HT-29 (cell line): Measurements from ENCODE around the gene SPAG17. TPM values are rescaled to one million over a fixed set of nuclear protein-coding genes. Genes with fewer than 3 reads are reported as not detected.

Source experiments
- DNase-seq: peaks from one replicate; pipeline ENCODE4 v3.0.0-alpha.2; 2015; ENCODE audit warnings: low spot score
- total RNA-seq: library from RNA; depleted of rRNA; stranded (reverse); fragments of >200 nt; shearing (Covaris generic); gene quantifications from 2 replicates; pipeline ENCODE4 v1.2.3, GENCODE V29; 2014; rRNA removed

The SPAG17 gene
- total RNA-seq: not detected in 2 replicates

GRCh38 chr1:118185084-118185832 lies at the start of gene SPAG17:
Gene SPAG17 (minus strand): TSS chr1:118185228. CDS start chr1:118185157, 71 bp downstream.
- DNase-seq: no peak

GRCh38 chr1:118225471-118225870 lies 40.4 kb upstream of the SPAG17 start:
- no peak for DNase-seq

- DNase-seq: peak; percentile 29
Observed at GRCh38 chr1:118223426-118223825, 38.4 kb upstream of the SPAG17 start.

GRCh38 chr1:118219438-118219837 lies 34.4 kb upstream of the SPAG17 start:
- DNase-seq: no peak

GRCh38 chr1:118217141-118217838 lies 32.3 kb upstream of the SPAG17 start:
- no peak for DNase-seq

- no peak for DNase-seq
Observed at GRCh38 chr1:118214866-118215265, 29.8 kb upstream of the SPAG17 start.

GRCh38 chr1:118210723-118211110 lies 25.7 kb upstream of the SPAG17 start:
- DNase-seq: no peak

GRCh38 chr1:118210051-118210722 lies 25.2 kb upstream of the SPAG17 start:
- DNase-seq: no peak

- no peak for DNase-seq
Observed at GRCh38 chr1:118209648-118210047, 24.6 kb upstream of the SPAG17 start.

- no peak for DNase-seq
Observed at GRCh38 chr1:118206966-118207365, 21.9 kb upstream of the SPAG17 start.

- no peak for DNase-seq
Observed at GRCh38 chr1:118204648-118205047, 19.6 kb upstream of the SPAG17 start.

- DNase-seq: no peak
Observed at GRCh38 chr1:118204105-118204504, 19.1 kb upstream of the SPAG17 start.

- no peak for DNase-seq
Observed at GRCh38 chr1:118202076-118202608, 17.1 kb upstream of the SPAG17 start.

GRCh38 chr1:118201524-118201923 lies 16.5 kb upstream of the SPAG17 start:
- no peak for DNase-seq

- DNase-seq: no peak
Observed at GRCh38 chr1:118200836-118201235, 15.8 kb upstream of the SPAG17 start.

- DNase-seq: no peak
Observed at GRCh38 chr1:118190561-118190960, 5.5 kb upstream of the SPAG17 start.

GRCh38 chr1:118189564-118189963 lies 4.5 kb upstream of the SPAG17 start:
- no peak for DNase-seq

GRCh38 chr1:118188411-118188810 lies 3.4 kb upstream of the SPAG17 start:
- no peak for DNase-seq

- DNase-seq: no peak
Observed at GRCh38 chr1:118186026-118186425, 998 bp upstream of the SPAG17 start.

- no peak for DNase-seq
Observed at GRCh38 chr1:118184739-118185083, 317 bp downstream of the SPAG17 start.

- no peak for DNase-seq
Observed at GRCh38 chr1:118183586-118183985, 1.4 kb downstream of the SPAG17 start.

GRCh38 chr1:118177998-118178397 lies 7.0 kb downstream of the SPAG17 start:
- no peak for DNase-seq
